ENCODE results near the gene BBIP1. TPM values are rescaled to one million over a fixed set of nuclear protein-coding genes. Genes with fewer than 3 reads are reported as not detected.

Gene BBIP1, protein sequence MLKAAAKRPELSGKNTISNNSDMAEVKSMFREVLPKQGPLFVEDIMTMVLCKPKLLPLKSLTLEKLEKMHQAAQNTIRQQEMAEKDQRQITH
- 32.9 and 33.9 TPM in 2 replicates for total RNA-seq (2021)
- Bru-seq, nascent RNA: percentile 72 among the genes with signal in this experiment
- percentile 83 among the genes with signal in this experiment for BruChase-seq, experiment 1, labeled RNA remaining after a 2-hour chase
- percentile 68 among the genes with signal in this experiment for BruChase-seq, experiment 2, labeled RNA remaining after a 6-hour chase
- long read RNA-seq, transcript BBIP1-206 (3 exons, 727 nt): minor isoform, 6 of 29 reads
- long read RNA-seq, transcript BBIP1-207 (4 exons, 2,119 nt): major isoform, 14 of 29 reads
- long read RNA-seq, partial matches to known transcripts: 1 of 29 reads
- long read RNA-seq, other reads (novel, unspliced or antisense): 5 of 29 reads

DNA sequence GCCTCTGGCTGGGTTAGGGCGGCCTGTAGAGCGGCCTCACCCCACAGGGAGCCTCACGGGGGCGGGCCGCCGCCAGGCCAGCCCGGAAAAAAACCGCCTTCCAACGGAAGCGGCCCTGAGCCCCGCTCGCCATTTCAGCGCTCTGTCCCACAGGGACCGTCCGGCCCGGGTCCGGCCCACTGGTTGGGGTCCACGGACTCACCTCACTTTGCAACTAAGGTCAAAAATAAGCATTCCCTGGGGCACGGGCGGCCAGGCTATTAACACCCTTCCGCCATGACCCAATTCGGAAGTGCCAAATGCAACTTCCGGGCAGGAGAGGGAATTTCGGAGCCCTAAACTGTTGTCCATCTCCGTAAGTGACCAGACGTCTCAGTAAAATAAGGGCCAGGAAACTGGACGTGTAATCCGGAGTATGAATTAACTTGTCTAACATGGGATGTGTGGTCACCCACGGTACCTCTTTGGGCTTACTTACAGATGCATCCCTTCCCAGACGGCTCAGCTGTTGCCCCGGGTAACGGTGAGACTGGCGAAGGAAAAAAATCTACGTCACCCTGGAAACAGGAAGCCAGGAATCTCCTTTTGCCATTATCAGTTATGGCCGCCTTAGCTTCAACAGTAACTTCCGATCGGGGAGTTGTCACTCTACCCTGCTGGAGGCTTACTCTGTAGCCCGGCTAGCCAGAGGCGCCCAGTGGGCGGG is at the start of gene BBIP1:
Gene BBIP1 (minus strand): TSS at position 538 of the 706 bp plus-strand sequence. CDS start 1,023 bp downstream, outside the sequence.
- CTCF ChIA-PET: interaction anchor here (0.6 to 1.0 kb wide), 3 partner anchors 25 to 1553 kb away, joined by 3 to 5 read pairs (median 4); no protein-coding TSS in a partner anchor
- Histone ChIP-seq H3K9me3 (ENCODE audit: low read depth, low read length, poor library complexity, severe bottlenecking) (no peaks in the 10 kb centered on the region), H3K36me3 (ENCODE audit: insufficient read depth, low read length, poor library complexity, severe bottlenecking) (no peaks in the 10 kb centered on the region), H3K4me3 (ENCODE audit: low read depth, low read length, poor library complexity, severe bottlenecking) (peak within 1 kb of the TSS; percentile 71), H3K4me1 (ENCODE audit: insufficient read depth, low read length, poor library complexity, severe bottlenecking) (peaks cover 44% of the 10 kb centered on the region), H3K27me3 (replicated peaks; ENCODE audit: insufficient read depth, low read depth, low read length, poor library complexity) (no peaks in the 10 kb centered on the region), H3K27ac (ENCODE audit: low read depth, low read length, poor library complexity, severe bottlenecking) (peak within 1 kb of the TSS; percentile 94)
- POLR2A ChIA-PET (ENCODE audit: low non-redundant PET): interaction anchor here (0.6 to 1.1 kb wide), 3 partner anchors 80 to 596 kb away, joined by 4 read pairs; no protein-coding TSS in a partner anchor
- intact Hi-C loops (cut with micrococcal nuclease; ENCODE audit: unreplicated experiment): loop anchor here (5.0 to 10.0 kb wide), 2 partner anchors 46 to 614 kb away; partner anchors contain the start of genes PDCD4 and SMNDC1
- BruUV-seq (replicated peaks): TSS peak; percentile 51
- TF ChIP-seq EZH2 (IDR thresholded peaks at IDR 0.05; ENCODE audit: borderline replicate concordance, low read depth, low read length, poor library complexity, severe bottlenecking): no peak
- TF ChIP-seq, protein P1, sequence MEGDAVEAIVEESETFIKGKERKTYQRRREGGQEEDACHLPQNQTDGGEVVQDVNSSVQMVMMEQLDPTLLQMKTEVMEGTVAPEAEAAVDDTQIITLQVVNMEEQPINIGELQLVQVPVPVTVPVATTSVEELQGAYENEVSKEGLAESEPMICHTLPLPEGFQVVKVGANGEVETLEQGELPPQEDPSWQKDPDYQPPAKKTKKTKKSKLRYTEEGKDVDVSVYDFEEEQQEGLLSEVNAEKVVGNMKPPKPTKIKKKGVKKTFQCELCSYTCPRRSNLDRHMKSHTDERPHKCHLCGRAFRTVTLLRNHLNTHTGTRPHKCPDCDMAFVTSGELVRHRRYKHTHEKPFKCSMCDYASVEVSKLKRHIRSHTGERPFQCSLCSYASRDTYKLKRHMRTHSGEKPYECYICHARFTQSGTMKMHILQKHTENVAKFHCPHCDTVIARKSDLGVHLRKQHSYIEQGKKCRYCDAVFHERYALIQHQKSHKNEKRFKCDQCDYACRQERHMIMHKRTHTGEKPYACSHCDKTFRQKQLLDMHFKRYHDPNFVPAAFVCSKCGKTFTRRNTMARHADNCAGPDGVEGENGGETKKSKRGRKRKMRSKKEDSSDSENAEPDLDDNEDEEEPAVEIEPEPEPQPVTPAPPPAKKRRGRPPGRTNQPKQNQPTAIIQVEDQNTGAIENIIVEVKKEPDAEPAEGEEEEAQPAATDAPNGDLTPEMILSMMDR (conservative IDR thresholded peaks at IDR 0.05; ENCODE audit: low read depth, low read length): no peak
- DNase-seq (ENCODE audit: low spot score): peak; percentile 100

DNA sequence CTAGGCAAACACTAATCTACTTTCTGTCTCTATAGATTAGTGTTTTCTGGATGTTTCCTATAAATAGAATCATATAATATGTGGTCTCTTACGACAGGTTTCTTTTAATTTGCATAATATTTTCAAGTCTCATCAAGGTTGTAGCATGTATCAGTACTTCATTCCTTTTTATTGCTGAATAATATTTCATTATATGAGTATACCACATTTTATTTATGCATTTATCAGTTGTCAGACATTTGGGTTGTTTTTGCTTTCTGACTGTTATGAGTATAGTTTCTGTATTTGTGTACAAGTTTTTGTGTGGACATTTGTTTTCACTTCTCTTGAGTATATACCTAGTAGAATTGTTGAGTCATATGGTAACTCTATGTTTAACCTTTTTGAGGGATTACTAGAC is 48.7 kb upstream of the BBIP1 start:
- TF ChIP-seq, protein P1 (conservative IDR thresholded peaks at IDR 0.05; ENCODE audit: low read depth, low read length): no peak
- no peak for TF ChIP-seq EZH2 (IDR thresholded peaks at IDR 0.05; ENCODE audit: borderline replicate concordance, low read depth, low read length, poor library complexity, severe bottlenecking)
- no peaks in the 10 kb centered on the region for H3K9me3 ChIP-seq (ENCODE audit: low read depth, low read length, poor library complexity, severe bottlenecking)
- BruUV-seq (replicated peaks): no TSS peak
- no peak for DNase-seq (ENCODE audit: low spot score)
- ChIA-PET CTCF (no interaction called here), POLR2A (ENCODE audit: low non-redundant PET) (no interaction called here)
- no peaks in the 10 kb centered on the region for H3K36me3 ChIP-seq (ENCODE audit: insufficient read depth, low read length, poor library complexity, severe bottlenecking)
- intact Hi-C loops (cut with micrococcal nuclease; ENCODE audit: unreplicated experiment): no loop called here
- H3K27me3 ChIP-seq (replicated peaks; ENCODE audit: insufficient read depth, low read depth, low read length, poor library complexity): no peaks in the 10 kb centered on the region
- peaks cover 9% of the 10 kb centered on the region for H3K4me1 ChIP-seq (ENCODE audit: insufficient read depth, low read length, poor library complexity, severe bottlenecking)
- H3K27ac ChIP-seq (ENCODE audit: low read depth, low read length, poor library complexity, severe bottlenecking): no peak overlapping the region
- no peak overlapping the region for H3K4me3 ChIP-seq (ENCODE audit: low read depth, low read length, poor library complexity, severe bottlenecking)

DNA sequence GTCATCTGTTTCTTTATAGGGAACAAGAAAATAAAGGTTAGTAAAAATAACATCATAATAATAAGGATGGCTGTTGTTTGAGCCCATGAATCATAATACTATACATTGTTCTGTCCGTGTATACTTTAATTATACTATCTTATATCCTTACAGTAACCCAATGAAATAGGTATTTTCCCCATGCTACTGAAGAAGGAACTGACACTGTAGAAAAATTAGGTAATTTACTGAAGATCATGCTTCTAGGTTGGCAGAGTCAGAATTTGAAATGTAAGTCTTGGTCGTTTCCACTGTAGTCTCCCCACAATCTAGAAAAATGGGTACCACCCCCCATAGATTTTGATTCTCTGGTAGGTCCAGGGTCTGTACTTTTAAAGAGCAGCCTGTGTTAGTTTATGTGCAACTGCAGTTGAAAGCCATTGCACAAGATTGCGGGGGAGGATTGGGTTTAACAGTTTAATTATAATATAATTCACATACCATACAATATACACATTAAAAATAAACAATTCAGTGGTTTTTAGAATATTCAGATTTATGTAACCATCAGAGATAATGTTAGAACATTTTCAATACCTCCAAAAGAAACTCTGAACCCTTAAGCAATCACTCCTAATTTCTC is 48.1 kb upstream of the BBIP1 start:
- TF ChIP-seq, protein P1 (conservative IDR thresholded peaks at IDR 0.05; ENCODE audit: low read depth, low read length): no peak
- no peak for TF ChIP-seq EZH2 (IDR thresholded peaks at IDR 0.05; ENCODE audit: borderline replicate concordance, low read depth, low read length, poor library complexity, severe bottlenecking)
- Histone ChIP-seq H3K27ac (ENCODE audit: low read depth, low read length, poor library complexity, severe bottlenecking) (no peak overlapping the region), H3K4me3 (ENCODE audit: low read depth, low read length, poor library complexity, severe bottlenecking) (no peak overlapping the region), H3K36me3 (ENCODE audit: insufficient read depth, low read length, poor library complexity, severe bottlenecking) (no peaks in the 10 kb centered on the region), H3K9me3 (ENCODE audit: low read depth, low read length, poor library complexity, severe bottlenecking) (no peaks in the 10 kb centered on the region), H3K27me3 (replicated peaks; ENCODE audit: insufficient read depth, low read depth, low read length, poor library complexity) (no peaks in the 10 kb centered on the region), H3K4me1 (ENCODE audit: insufficient read depth, low read length, poor library complexity, severe bottlenecking) (peaks cover 9% of the 10 kb centered on the region)
- intact Hi-C loops (cut with micrococcal nuclease; ENCODE audit: unreplicated experiment): no loop called here
- no peak for DNase-seq (ENCODE audit: low spot score)
- ChIA-PET POLR2A (ENCODE audit: low non-redundant PET) (no interaction called here), CTCF (no interaction called here)
- no TSS peak for BruUV-seq (replicated peaks)

Data from A673 (cell line).